Neutrophil (primary cell): ENCODE measurements around the gene COL21A1.

ENCODE experiments used
- H3K27ac ChIP-seq: fragments of 200-600 bp; sonication (generic); 2 replicates; pipeline ENCODE4 v1.5.1; 2016; ENCODE audit warnings: mild to moderate bottlenecking, moderate library complexity
- H3K27me3 ChIP-seq: fragments of 200-600 bp; sonication (generic); 2 replicates; pipeline ENCODE4 v1.6.0; 2016; ENCODE audit warnings: mild to moderate bottlenecking
- H3K36me3 ChIP-seq: fragments of 200-600 bp; sonication (generic); 2 replicates; pipeline ENCODE4 v1.5.1; 2017
- H3K4me1 ChIP-seq, 2 experiments: fragments of 200-600 bp in 1 of 2; sonication (generic) in 1 of 2; 1 replicate in 1 of 2; 2 replicates in 1 of 2; pipeline versions ENCODE4 v1.5.1 to v1.6.1; 2013 to 2016; ENCODE audit warnings: low read depth in 1 of 2, low read length in 1 of 2, mild to moderate bottlenecking in 1 of 2, moderate library complexity in 1 of 2; ENCODE audit not compliant: control insufficient read depth in 1 of 2, insufficient read depth in 1 of 2
- H3K4me3 ChIP-seq, 2 experiments: fragments of 200-600 bp in 1 of 2; sonication (generic) in 1 of 2; 1 replicate in 1 of 2; 2 replicates in 1 of 2; pipeline ENCODE4 v1.5.1; 2013 to 2016; ENCODE audit warnings: low read depth in 1 of 2, low read length in 1 of 2, mild to moderate bottlenecking in 1 of 2, moderate library complexity in 1 of 2
- H3K9me3 ChIP-seq: fragments of 200-600 bp; sonication (generic); 2 replicates; pipeline ENCODE4 v1.5.1; 2016
- TF ChIP-seq, protein P1 (sequence below): fragments of 200-600 bp; sonication (generic); IDR thresholded peaks from 2 replicates; pipeline ENCODE4 v1.5.1; 2016; ENCODE audit warnings: antibody characterized with exemption

COL21A1 gene

DNA sequence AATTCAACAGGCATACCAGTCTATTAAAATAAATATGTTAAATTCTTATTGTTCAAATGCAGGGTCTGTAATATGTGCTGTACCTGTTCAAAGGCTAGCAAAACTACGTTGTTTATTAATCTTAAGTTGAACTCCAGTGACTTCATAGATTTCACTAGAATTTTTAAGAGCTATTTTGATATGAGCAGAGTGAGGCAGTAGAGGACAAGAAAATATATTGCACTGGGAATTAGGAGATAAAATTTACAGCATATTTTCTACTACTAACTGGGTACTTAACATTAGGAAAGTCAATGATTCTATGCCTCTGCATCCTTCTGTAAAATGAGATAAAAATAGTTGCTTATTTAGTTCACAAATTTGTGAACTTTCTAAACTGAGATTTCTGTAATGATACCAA lies 209.8 kb downstream of the COL21A1 start:
- no peaks in the 10 kb centered on the region for H3K9me3 ChIP-seq
- H3K4me3 ChIP-seq = no peak overlapping the region
- H3K27me3 ChIP-seq = no peaks in the 10 kb centered on the region
- H3K36me3 ChIP-seq = no peaks in the 10 kb centered on the region
- H3K4me1 ChIP-seq = no peaks in the 10 kb centered on the region
- H3K27ac ChIP-seq = no peak overlapping the region
- TF ChIP-seq, protein P1, sequence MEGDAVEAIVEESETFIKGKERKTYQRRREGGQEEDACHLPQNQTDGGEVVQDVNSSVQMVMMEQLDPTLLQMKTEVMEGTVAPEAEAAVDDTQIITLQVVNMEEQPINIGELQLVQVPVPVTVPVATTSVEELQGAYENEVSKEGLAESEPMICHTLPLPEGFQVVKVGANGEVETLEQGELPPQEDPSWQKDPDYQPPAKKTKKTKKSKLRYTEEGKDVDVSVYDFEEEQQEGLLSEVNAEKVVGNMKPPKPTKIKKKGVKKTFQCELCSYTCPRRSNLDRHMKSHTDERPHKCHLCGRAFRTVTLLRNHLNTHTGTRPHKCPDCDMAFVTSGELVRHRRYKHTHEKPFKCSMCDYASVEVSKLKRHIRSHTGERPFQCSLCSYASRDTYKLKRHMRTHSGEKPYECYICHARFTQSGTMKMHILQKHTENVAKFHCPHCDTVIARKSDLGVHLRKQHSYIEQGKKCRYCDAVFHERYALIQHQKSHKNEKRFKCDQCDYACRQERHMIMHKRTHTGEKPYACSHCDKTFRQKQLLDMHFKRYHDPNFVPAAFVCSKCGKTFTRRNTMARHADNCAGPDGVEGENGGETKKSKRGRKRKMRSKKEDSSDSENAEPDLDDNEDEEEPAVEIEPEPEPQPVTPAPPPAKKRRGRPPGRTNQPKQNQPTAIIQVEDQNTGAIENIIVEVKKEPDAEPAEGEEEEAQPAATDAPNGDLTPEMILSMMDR = no peak

DNA sequence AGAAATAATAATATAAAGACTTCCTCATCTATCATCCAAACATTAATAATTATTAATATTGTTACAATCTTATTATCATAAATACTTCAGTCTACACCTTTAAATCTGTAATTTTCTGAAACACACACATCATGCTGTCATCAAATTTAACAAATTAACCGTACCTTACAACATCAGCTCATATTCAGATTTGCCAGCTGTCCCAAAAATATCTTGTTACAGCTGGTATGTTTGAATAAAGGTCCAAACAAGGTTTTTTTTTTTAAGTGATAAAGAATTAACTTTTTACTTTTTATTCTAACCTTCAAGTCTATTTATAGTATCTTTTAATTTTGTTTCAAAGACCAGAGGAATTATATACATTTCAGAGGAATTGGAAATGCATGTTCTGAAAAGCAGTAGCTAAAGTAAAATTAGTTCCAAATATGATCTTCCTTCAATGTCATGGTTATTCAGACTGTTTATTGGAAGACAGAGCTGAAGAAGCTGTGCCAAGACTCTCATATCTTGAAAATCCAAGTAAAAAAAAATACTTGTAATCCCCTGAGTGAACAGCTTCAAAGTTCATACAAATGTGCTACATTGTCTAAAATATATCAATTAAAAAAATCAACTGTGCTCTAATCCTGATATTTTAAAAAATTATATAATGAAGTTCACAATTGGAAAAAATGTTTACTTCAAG lies 210.3 kb downstream of the COL21A1 start:
- no peak overlapping the region for H3K27ac ChIP-seq
- H3K4me3 ChIP-seq = no peak overlapping the region
- TF ChIP-seq, protein P1 = no peak
- H3K36me3 ChIP-seq = no peaks in the 10 kb centered on the region
- no peaks in the 10 kb centered on the region for H3K9me3 ChIP-seq
- H3K27me3 ChIP-seq = no peaks in the 10 kb centered on the region
- H3K4me1 ChIP-seq = no peaks in the 10 kb centered on the region

DNA sequence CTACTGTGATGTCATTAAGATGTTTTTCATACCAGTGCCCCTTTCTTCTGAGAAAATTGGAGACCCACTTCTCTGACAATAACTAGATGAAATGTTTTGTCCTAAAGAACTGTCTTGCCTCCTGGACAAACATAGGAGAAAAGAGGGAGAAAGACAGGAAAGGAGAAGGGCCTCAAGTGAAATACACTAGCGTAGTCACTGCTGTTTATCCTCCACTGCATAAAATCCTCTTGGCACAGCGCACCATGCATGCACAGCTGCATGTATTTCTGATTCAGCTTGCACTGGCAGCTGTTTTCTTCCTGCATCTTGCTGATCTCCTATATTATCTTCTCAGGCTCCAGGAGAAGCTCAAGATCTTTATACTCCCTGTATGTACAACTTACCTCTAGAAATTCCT lies 214.0 kb downstream of the COL21A1 start:
- TF ChIP-seq, protein P1 = no peak
- Histone ChIP-seq H3K27me3 (no peaks in the 10 kb centered on the region), H3K9me3 (no peaks in the 10 kb centered on the region), H3K4me1 (no peaks in the 10 kb centered on the region), H3K36me3 (no peaks in the 10 kb centered on the region), H3K27ac (no peak overlapping the region), H3K4me3 (no peak overlapping the region)

DNA sequence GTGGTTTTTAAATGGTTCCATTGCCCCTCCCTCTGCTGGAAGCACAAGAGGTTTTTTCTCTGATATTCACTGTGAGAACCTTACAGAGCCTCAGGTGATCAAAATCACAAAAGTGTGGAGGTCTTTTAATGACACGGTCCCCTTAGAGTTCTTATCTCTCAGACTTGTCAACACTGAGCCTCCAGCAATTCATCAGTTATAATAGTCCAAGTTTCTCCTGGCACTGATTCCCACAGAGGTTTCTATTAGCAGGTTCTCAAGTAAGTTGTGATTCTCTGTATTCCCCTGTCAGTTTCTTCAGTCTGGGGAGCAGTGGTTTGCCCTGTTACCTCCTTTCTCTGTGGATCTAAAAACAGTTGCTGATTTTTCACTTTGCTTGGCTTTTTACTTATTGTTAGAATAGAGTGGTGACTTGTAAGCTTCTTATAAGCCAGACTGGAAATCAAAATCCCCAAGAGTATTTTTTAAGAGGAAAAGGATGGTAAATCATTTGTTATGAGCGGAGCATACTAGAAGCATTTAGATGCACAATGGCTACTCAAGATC lies 214.6 kb downstream of the COL21A1 start:
- Histone ChIP-seq H3K36me3 (no peaks in the 10 kb centered on the region), H3K27ac (no peak overlapping the region), H3K9me3 (no peaks in the 10 kb centered on the region), H3K27me3 (no peaks in the 10 kb centered on the region), H3K4me3 (no peak overlapping the region), H3K4me1 (no peaks in the 10 kb centered on the region)
- TF ChIP-seq, protein P1 = no peak

GRCh38 chr6:56027865-56028264 lies 219.5 kb downstream of the COL21A1 start:
- Histone ChIP-seq H3K36me3 (no peaks in the 10 kb centered on the region), H3K27ac (no peak overlapping the region), H3K27me3 (no peaks in the 10 kb centered on the region), H3K4me3 (no peak overlapping the region), H3K9me3 (no peaks in the 10 kb centered on the region), H3K4me1 (no peaks in the 10 kb centered on the region)
- TF ChIP-seq, protein P1 = no peak
